SK-N-SH (cell line): ENCODE measurements around the gene BTG2. TPM values are rescaled to one million over a fixed set of nuclear protein-coding genes. Genes with fewer than 3 reads are reported as not detected.

Source experiments
- CTCF ChIA-PET: fragments of 300-600, 350-600 bp; formaldehyde crosslinking; extraction: SDS; loops from one replicate; lab custom pipeline; 2021; lab: Yijun Ruan, JAX
- POLR2A ChIA-PET: fragments of 350-600 bp; sonication (Branson Sonifier 250); formaldehyde crosslinking; extraction: SDS; loops from one replicate; lab custom pipeline; 2020; ENCODE audit warnings: antibody characterized with exemption, inconsistent platforms; lab: Yijun Ruan, JAX
- DNase-seq: peaks from one replicate; pipeline ENCODE4 v3.0.0; 2012
- H2AFZ ChIP-seq: fragments of 200-600 bp; sonication (generic); 2 replicates; pipeline ENCODE4 v1.8.1; 2016; ENCODE audit warnings: antibody characterized with exemption, mild to moderate bottlenecking, low read depth
- H3F3A ChIP-seq: fragments of 200-600 bp; sonication (generic); replicated peaks from 2 replicates; pipeline ENCODE3; 2016; ENCODE audit warnings: antibody characterized with exemption, mild to moderate bottlenecking; ENCODE audit not compliant: insufficient read depth
- H3K27ac ChIP-seq, 2 experiments: fragments of 200-500 bp in 1 of 2; fragments of 200-600 bp in 1 of 2; sonication (Bioruptor generic) in 1 of 2; sonication (generic), shearing (Covaris generic) in 1 of 2; 2 replicates each; pipeline versions ENCODE4 v1.5.1 to v1.6.1; 2014 to 2016; ENCODE audit warnings: low read depth in 2 of 2, inconsistent platforms in 1 of 2, low read length in 1 of 2, mild to moderate bottlenecking in 1 of 2, mixed read lengths in 1 of 2
- H3K27me3 ChIP-seq: fragments of 200-600 bp; sonication (generic), shearing (Covaris generic); 2 replicates; pipeline ENCODE4 v1.6.1; 2016; ENCODE audit warnings: mixed run types; ENCODE audit not compliant: insufficient read depth
- H3K36me3 ChIP-seq, 2 experiments: fragments of 200-500 bp in 1 of 2; fragments of 200-600 bp in 1 of 2; sonication (Bioruptor generic) in 1 of 2; sonication (generic) in 1 of 2; replicated peaks in 1 of 2; 2 replicates each; pipeline versions ENCODE3 to v1.5.1; 2014 to 2016; ENCODE audit warnings: low read length in 1 of 2, mild to moderate bottlenecking in 1 of 2; ENCODE audit not compliant: insufficient read depth in 2 of 2, control insufficient read depth in 1 of 2
- H3K4me1 ChIP-seq, 2 experiments: fragments of 200-500 bp in 1 of 2; fragments of 200-600 bp in 1 of 2; sonication (Bioruptor generic) in 1 of 2; sonication (generic), shearing (Covaris generic) in 1 of 2; 2 replicates each; pipeline versions ENCODE4 v1.5.1 to v1.6.1; 2014 to 2016; ENCODE audit warnings: low read depth in 1 of 2, low read length in 1 of 2, mixed run types in 1 of 2; ENCODE audit not compliant: insufficient read depth in 2 of 2, control insufficient read depth in 1 of 2
- H3K4me2 ChIP-seq: fragments of 200-600 bp; sonication (generic), shearing (Covaris generic); 2 replicates; pipeline ENCODE4 v1.6.1; 2017; ENCODE audit warnings: mixed run types
- H3K4me3 ChIP-seq, 2 experiments: fragments of 200-500 bp in 1 of 2; fragments of 200-600 bp in 1 of 2; sonication (Bioruptor generic) in 1 of 2; sonication (generic), shearing (Covaris generic) in 1 of 2; 2 replicates each; pipeline versions ENCODE4 v1.5.1 to v1.8.1; 2014 to 2016; ENCODE audit warnings: low read depth in 2 of 2, inconsistent platforms in 1 of 2, low read length in 1 of 2, mild to moderate bottlenecking in 1 of 2, mixed read lengths in 1 of 2, moderate library complexity in 1 of 2
- H3K79me2 ChIP-seq: fragments of 200-600 bp; sonication (generic); 2 replicates; pipeline ENCODE4 v1.8.1; 2017; ENCODE audit warnings: mild to moderate bottlenecking; ENCODE audit not compliant: insufficient read depth
- H3K9ac ChIP-seq: fragments of 200-600 bp; sonication (generic); 2 replicates; pipeline ENCODE4 v1.6.1; 2017; ENCODE audit warnings: mixed run types
- H3K9me2 ChIP-seq: fragments of 200-600 bp; sonication (generic); 2 replicates; pipeline ENCODE4 v1.6.1; 2017; ENCODE audit warnings: mixed run types
- H3K9me3 ChIP-seq: fragments of 200-600 bp; sonication (generic); 2 replicates; pipeline ENCODE4 v1.6.1; 2017; ENCODE audit warnings: mixed run types, mild to moderate bottlenecking, moderate library complexity
- H4K20me1 ChIP-seq: fragments of 200-600 bp; sonication (generic); 2 replicates; pipeline ENCODE4 v1.6.1; 2017; ENCODE audit warnings: mild to moderate bottlenecking, mixed run types; ENCODE audit not compliant: insufficient read depth
- CTCF ChIP-seq: fragments of 200-600 bp; sonication (generic); IDR thresholded peaks from 2 replicates; pipeline ENCODE4 v1.6.1; 2017; ENCODE audit warnings: antibody characterized with exemption, mild to moderate bottlenecking, moderate library complexity
- ELF1 ChIP-seq: IDR thresholded peaks from 2 replicates; pipeline ENCODE4 v1.4.0; 2012
- EZH2phosphoT487 ChIP-seq: fragments of 200-600 bp; sonication (generic); IDR thresholded peaks from 2 replicates; pipeline ENCODE4 v1.6.1; 2017; ENCODE audit warnings: low read depth, mixed run types, mild to moderate bottlenecking, antibody characterized with exemption, moderate library complexity, borderline replicate concordance
- FOXJ3 ChIP-seq: sonication (generic); formaldehyde crosslinking; IDR thresholded peaks from 2 replicates; pipeline ENCODE4 v1.5.1; 2020; ENCODE audit warnings: mild to moderate bottlenecking, missing genetic modification reagents
- GABPA ChIP-seq: IDR thresholded peaks from 2 replicates; pipeline ENCODE4 v1.4.0; 2012; ENCODE audit warnings: low read depth, mild to moderate bottlenecking
- MEF2A ChIP-seq: IDR thresholded peaks from 2 replicates; pipeline ENCODE4 v1.4.0; 2012; ENCODE audit warnings: low read depth, borderline replicate concordance
- MXI1 ChIP-seq: IDR thresholded peaks from 2 replicates; pipeline ENCODE4 v1.6.1; 2012; ENCODE audit warnings: mild to moderate bottlenecking, low read depth, low read length, improper control_type of control experiment
- PBX3 ChIP-seq: IDR thresholded peaks from 2 replicates; pipeline ENCODE4; 2012
- POLR2AphosphoS5 ChIP-seq: IDR thresholded peaks from 2 replicates; pipeline ENCODE4 v1.6.1; 2012; ENCODE audit warnings: low read depth, low read length
- SIN3A ChIP-seq: IDR thresholded peaks from 2 replicates; pipeline ENCODE4 v1.6.1; 2012; ENCODE audit warnings: low read depth, mild to moderate bottlenecking, low read length, moderate library complexity, borderline replicate concordance
- TAF1 ChIP-seq: IDR thresholded peaks from 2 replicates; pipeline ENCODE4 v1.6.1; 2012; ENCODE audit warnings: low read depth, mild to moderate bottlenecking, low read length, moderate library complexity, borderline replicate concordance
- USF2 ChIP-seq: fragments of 150-350 bp; IDR thresholded peaks from 2 replicates; pipeline ENCODE4 v1.6.1; 2017; ENCODE audit warnings: antibody characterized with exemption, low read length, low read depth, borderline replicate concordance
- WGBS: methylation state at CpG from one replicate; pipeline ENCODE4 v1.1.6; 2017; ENCODE audit warnings: low lambda C conversion rate; 5-methylcytosine and 5-hydroxymethylcytosine counted together
- polyA plus RNA-seq, 3 experiments: library from polyadenylated mRNA; depleted of rRNA; stranded (reverse); fragments of >200 nt; gene quantifications; 2 replicates each; pipeline ENCODE4 v1.2.3, GENCODE V29; 2012

BTG2 gene
- polyA plus RNA-seq, 1 of the 3 experiments (the other 2 are of a cell fraction) = 26.2 TPM

GRCh38 chr1:203300441-203301330 is 4.6 kb upstream of the BTG2 start:
- no peak for TF ChIP-seq CTCF
- TF ChIP-seq MEF2A = no peak
- TF ChIP-seq MXI1 = no peak
- no peak for TF ChIP-seq SIN3A
- TF ChIP-seq GABPA = no peak
- TF ChIP-seq FOXJ3 (CRISPR knock-in tag) = no peak
- no peak for TF ChIP-seq USF2
- no peak for TF ChIP-seq EZH2phosphoT487
- TF ChIP-seq ELF1 = no peak
- TF ChIP-seq PBX3 = no peak
- no peak for TF ChIP-seq POLR2AphosphoS5
- Histone ChIP-seq H3K27me3 (peaks cover 9% of the 10 kb centered on the region; the same call in 1 of the 2 replicates), H3K9me3 (no peaks in the 10 kb centered on the region), H3K9ac (no peak overlapping the region), H2AFZ (no peak overlapping the region), H4K20me1 (no peaks in the 10 kb centered on the region), H3K36me3 (no peaks in the 10 kb centered on the region), H3K4me1 (peaks cover 4 to 28% of the 10 kb centered on the region in 2 experiments; a peak in 3 of 4 replicates), H3K9me2 (no peaks in the 10 kb centered on the region), H3K4me3 (no peak overlapping the region), H3K4me2 (no peak overlapping the region), H3K27ac (no peak overlapping the region), H3K79me2 (peaks cover 3% of the 10 kb centered on the region), H3F3A (no peaks in the 10 kb centered on the region)
- ChIA-PET POLR2A (no interaction called here), CTCF (interaction anchor here (1.0 to 1.5 kb wide), 3 partner anchors 16 to 33 kb away, joined by 3 to 5 read pairs (median 3); no protein-coding TSS in a partner anchor)
- 47% methylated on average over 11 of the region's 11 CpGs for WGBS
- no peak for DNase-seq

- Histone ChIP-seq H4K20me1 (no peaks in the 10 kb centered on the region), H3K9ac (no peak overlapping the region), H3K9me2 (no peaks in the 10 kb centered on the region), H3K9me3 (no peaks in the 10 kb centered on the region), H3K4me3 (no peak overlapping the region), H3K27ac (no peak overlapping the region), H3K4me2 (no peak overlapping the region), H3K79me2 (peaks cover 9% of the 10 kb centered on the region), H3F3A (no peaks in the 10 kb centered on the region), H3K36me3 (no peaks in the 10 kb centered on the region), H2AFZ (no peak overlapping the region), H3K27me3 (peaks cover 9% of the 10 kb centered on the region; the same call in 1 of the 2 replicates), H3K4me1 (peaks cover 4 to 28% of the 10 kb centered on the region in 2 experiments; a peak in 3 of 4 replicates)
- TF ChIP-seq USF2 (no peak), TAF1 (no peak)
- ChIA-PET POLR2A (no interaction called here), CTCF (interaction anchor here (0.9 to 1.2 kb wide), 2 partner anchors 28 to 37 kb away, joined by 3 to 4 read pairs; no protein-coding TSS in a partner anchor)
- no peak for DNase-seq
Measured at GRCh38 chr1:203301331-203301668, 4.0 kb upstream of the BTG2 start.
